GM18909 (cell line): ENCODE results near the gene PCLAF.
"Not testable (repeated sequence)": the region's sequence is repeated elsewhere in the genome, so short reads cannot be mapped to it uniquely, and the experiment has no call there.

Experiments used
- ATAC-seq: cut with Tn5 transposase; IDR thresholded peaks from one replicate; pipeline ENCODE4 v1.9.1; 2021; ENCODE audit warnings: mild to moderate bottlenecking; ENCODE audit not compliant: unreplicated experiment, poor library complexity

The PCLAF gene

DNA sequence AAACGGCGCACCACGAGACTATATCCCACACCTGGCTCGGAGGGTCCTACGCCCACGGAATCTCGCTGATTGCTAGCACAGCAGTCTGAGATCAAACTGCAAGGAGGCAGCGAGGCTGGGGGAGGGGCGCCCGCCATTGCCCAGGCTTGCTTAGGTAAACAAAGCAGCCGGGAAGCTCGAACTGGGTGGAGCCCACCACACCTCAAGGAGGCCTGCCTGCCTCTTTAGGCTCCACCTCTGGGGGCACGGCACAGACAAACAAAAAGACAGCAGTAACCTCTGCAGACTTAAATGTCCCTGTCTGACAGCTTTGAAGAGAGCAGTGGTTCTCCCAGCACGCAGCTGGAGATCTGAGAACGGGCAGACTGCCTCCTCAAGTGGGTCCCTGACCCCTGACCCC lies 54.3 kb downstream of the PCLAF start:
- ATAC-seq, result not testable (repeated sequence)

GRCh38 chr15:64326458-64326857 lies 54.8 kb downstream of the PCLAF start:
- not testable (repeated sequence) for ATAC-seq

GRCh38 chr15:64324165-64324877 lies 56.9 kb downstream of the PCLAF start:
- ATAC-seq, result no peak

GRCh38 chr15:64315216-64315615 lies 66.0 kb downstream of the PCLAF start:
- no peak for ATAC-seq

- ATAC-seq, result no peak
These were observed 66.8 kb downstream of the PCLAF start for GRCh38 chr15:64314456-64314855.
